ENCODE results near the gene PCBP3. TPM values are rescaled to one million over a fixed set of nuclear protein-coding genes. Genes with fewer than 3 reads are reported as not detected.

PCBP3 gene
- polyA plus RNA-seq, 1 donor (not counting 4 experiments of a cell fraction or from before 2014, with no cell fraction given), result 0.25 TPM

GRCh38 chr21:45800339-45801080, 157.0 kb downstream of the PCBP3 start:
- no peaks in the 10 kb centered on the region for H3K9me1 ChIP-seq (ENCODE audit: control insufficient read depth, extremely low read depth, insufficient read depth, low read length)
- DNase-seq (ENCODE audit: low read depth, low spot score) (no peak), FAIRE-seq (no peak)
- H3K27ac ChIP-seq (ENCODE audit: control insufficient read depth, insufficient read depth, low read length), result no peak overlapping the region
- no peaks in the 10 kb centered on the region for H3K36me3 ChIP-seq (ENCODE audit: control insufficient read depth in 2 of 2, extremely low read depth in 1 of 2, insufficient read depth in 2 of 2, low read length in 2 of 2)
- no peak overlapping the region for H3K9ac ChIP-seq (ENCODE audit: control insufficient read depth, extremely low read depth, insufficient read depth, low read length)
- no peak overlapping the region for H3K4me3 ChIP-seq (ENCODE audit: control insufficient read depth in 2 of 3, extremely low read depth in 1 of 3, insufficient read depth in 2 of 3, low read depth in 1 of 3, low read length in 3 of 3)
- no peak overlapping the region for H3K4me2 ChIP-seq (ENCODE audit: control insufficient read depth, extremely low read depth, insufficient read depth, low read depth, low read length)
- H3K27me3 ChIP-seq (ENCODE audit: control insufficient read depth, extremely low read depth, insufficient read depth, low read length), result peaks cover 7% of the 10 kb centered on the region
- no peaks in the 10 kb centered on the region for H3K79me2 ChIP-seq (ENCODE audit: control insufficient read depth, insufficient read depth, low read length)
- H2AFZ ChIP-seq (ENCODE audit: control insufficient read depth, low read length), result no peak overlapping the region
- TF ChIP-seq CTCF (optimal IDR thresholded peaks at IDR 0.05 in 1 of 3, IDR thresholded peaks at IDR 0.05 in 1 of 3, conservative IDR thresholded peaks at IDR 0.05 in 1 of 3; ENCODE audit: extremely low read depth in 1 of 3, insufficient read depth in 2 of 3, low read length in 3 of 3) (no peak), EZH2 (IDR thresholded peaks at IDR 0.05; ENCODE audit: low read length) (no peak)
- H3K9me3 ChIP-seq (ENCODE audit: control insufficient read depth, low read depth, low read length), result no peaks in the 10 kb centered on the region
- no peaks in the 10 kb centered on the region for H4K20me1 ChIP-seq (ENCODE audit: control insufficient read depth, extremely low read depth, insufficient read depth, low read length)
- H3K4me1 ChIP-seq (ENCODE audit: control insufficient read depth, extremely low read depth, insufficient read depth, low read length), result no peaks in the 10 kb centered on the region
- dilution Hi-C loops (cut with MboI; ENCODE audit: extremely low pct_ligation_motif_present, low sequenced_read_pairs), result no loop called here

DNA sequence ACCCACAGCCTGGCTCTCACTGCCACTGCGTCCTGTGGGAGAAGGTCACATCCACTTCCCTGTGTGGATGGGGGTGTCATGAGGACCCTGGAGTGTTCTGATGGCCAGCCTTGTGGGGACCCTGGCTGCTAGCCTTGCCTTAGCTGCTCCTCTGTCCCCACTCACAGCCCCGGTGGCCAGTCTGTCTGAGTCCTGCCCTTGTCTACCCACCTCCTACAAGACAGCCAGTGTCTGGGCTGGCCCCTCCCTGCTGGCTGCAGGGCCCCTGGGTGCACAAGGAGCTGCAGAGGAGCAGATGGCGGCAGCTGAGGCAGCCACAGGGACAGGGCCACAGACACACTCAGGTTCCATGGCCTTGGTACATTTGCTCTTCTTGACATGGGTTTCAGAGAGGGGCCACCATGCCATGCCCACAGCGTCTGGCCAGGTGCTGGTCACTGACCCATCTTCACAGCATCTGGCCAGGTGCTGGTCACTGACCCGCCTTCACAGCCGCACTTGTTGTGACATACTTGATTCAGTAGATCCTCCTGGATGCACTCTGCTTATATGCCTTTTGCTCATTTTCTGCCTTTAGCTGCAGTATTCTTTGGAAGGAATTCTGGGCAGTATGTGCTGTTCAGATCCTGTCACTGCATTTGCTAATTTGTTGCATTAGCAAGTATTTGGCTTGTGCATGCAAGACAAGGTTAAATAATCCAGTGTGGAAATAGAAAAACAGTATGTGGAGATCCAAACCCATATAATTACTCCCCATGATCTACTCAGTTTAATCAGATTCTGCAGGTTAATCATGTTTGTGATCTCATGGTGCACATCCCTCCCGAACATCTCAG, 157.8 kb downstream of the PCBP3 start:
- no peak overlapping the region for H3K27ac ChIP-seq (ENCODE audit: control insufficient read depth, insufficient read depth, low read length)
- no peaks in the 10 kb centered on the region for H3K79me2 ChIP-seq (ENCODE audit: control insufficient read depth, insufficient read depth, low read length)
- H3K36me3 ChIP-seq (ENCODE audit: control insufficient read depth in 2 of 2, extremely low read depth in 1 of 2, insufficient read depth in 2 of 2, low read length in 2 of 2), result no peaks in the 10 kb centered on the region
- H3K9me1 ChIP-seq (ENCODE audit: control insufficient read depth, extremely low read depth, insufficient read depth, low read length), result no peaks in the 10 kb centered on the region
- DNase-seq (ENCODE audit: low read depth, low spot score) (no peak), FAIRE-seq (no peak)
- H4K20me1 ChIP-seq (ENCODE audit: control insufficient read depth, extremely low read depth, insufficient read depth, low read length), result no peaks in the 10 kb centered on the region
- H3K4me3 ChIP-seq (ENCODE audit: control insufficient read depth in 2 of 3, extremely low read depth in 1 of 3, insufficient read depth in 2 of 3, low read depth in 1 of 3, low read length in 3 of 3), result no peak overlapping the region
- H2AFZ ChIP-seq (ENCODE audit: control insufficient read depth, low read length), result no peak overlapping the region
- peaks cover 7% of the 10 kb centered on the region for H3K27me3 ChIP-seq (ENCODE audit: control insufficient read depth, extremely low read depth, insufficient read depth, low read length)
- H3K4me1 ChIP-seq (ENCODE audit: control insufficient read depth, extremely low read depth, insufficient read depth, low read length), result no peaks in the 10 kb centered on the region
- no peaks in the 10 kb centered on the region for H3K9me3 ChIP-seq (ENCODE audit: control insufficient read depth, low read depth, low read length)
- TF ChIP-seq CTCF (optimal IDR thresholded peaks at IDR 0.05 in 1 of 3, IDR thresholded peaks at IDR 0.05 in 1 of 3, conservative IDR thresholded peaks at IDR 0.05 in 1 of 3; ENCODE audit: extremely low read depth in 1 of 3, insufficient read depth in 2 of 3, low read length in 3 of 3) (no peak), EZH2 (IDR thresholded peaks at IDR 0.05; ENCODE audit: low read length) (no peak)
- dilution Hi-C loops (cut with MboI; ENCODE audit: extremely low pct_ligation_motif_present, low sequenced_read_pairs), result no loop called here
- no peak overlapping the region for H3K4me2 ChIP-seq (ENCODE audit: control insufficient read depth, extremely low read depth, insufficient read depth, low read depth, low read length)
- H3K9ac ChIP-seq (ENCODE audit: control insufficient read depth, extremely low read depth, insufficient read depth, low read length), result no peak overlapping the region
